Fibroblast of gingiva (primary cell): ENCODE data around the gene STEAP3.
A peak's percentile ranks its signal among the peaks of the same experiment; 100 is the strongest.
"Not testable (repeated sequence)": the region's sequence is repeated elsewhere in the genome, so short reads cannot be mapped to it uniquely, and the experiment has no call there.

Experiments
- DNase-seq: peaks from one replicate; pipeline ENCODE4 v3.0.0-alpha.2; 2011; ENCODE audit warnings: low read depth

Gene STEAP3

GRCh38 chr2:119264781-119265692, 41.4 kb downstream of the STEAP3 start:
- DNase-seq, result peak; percentile 23

- DNase-seq, result no peak
Observed at GRCh38 chr2:119265693-119266066, 42.0 kb downstream of the STEAP3 start.

DNA sequence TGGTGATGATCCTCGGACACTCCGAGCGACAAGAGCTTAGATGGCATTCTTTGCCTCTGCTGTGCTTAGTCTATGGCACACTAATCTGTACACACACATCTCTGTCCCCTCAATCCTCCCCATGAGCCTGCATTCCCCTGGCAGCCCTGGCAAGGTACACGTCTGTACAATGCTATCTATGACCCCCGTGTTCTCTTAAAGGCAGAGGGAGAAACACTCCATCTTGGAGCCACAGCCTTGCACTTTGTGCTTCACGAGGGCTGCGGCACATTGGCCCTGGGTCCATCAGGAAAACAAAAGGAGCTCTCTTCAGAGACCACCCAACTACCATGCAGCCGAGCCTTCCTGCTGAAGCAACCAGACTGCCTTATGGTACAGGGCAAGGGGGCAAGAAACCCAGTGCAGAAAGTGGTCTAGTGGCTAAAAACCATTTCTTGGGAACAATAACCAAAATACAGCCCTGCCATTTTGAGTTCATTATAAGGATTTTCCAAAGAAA, 42.5 kb downstream of the STEAP3 start:
- no peak for DNase-seq

DNA sequence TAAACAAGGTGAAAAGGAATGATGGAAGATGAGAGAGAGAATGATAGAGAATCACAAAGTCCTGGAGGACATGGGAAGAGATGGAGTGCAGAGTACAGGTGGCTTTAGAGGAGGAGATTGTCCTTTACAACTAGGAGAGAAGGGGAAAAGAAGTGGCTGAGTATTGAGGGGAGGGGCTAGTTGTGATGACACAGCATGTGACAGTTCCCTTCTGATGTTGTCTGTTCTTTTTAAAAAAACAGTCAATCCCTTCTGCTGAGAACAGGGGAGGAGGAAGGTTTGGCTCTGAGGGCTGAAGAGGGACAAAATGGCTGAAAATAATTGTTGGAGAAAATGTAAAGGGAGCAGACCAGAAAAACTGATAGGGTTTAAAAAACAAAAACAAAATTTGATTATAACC, 44.0 kb downstream of the STEAP3 start:
- no peak for DNase-seq

GRCh38 chr2:119276864-119277263, 53.2 kb downstream of the STEAP3 start:
- DNase-seq, result no peak

DNA sequence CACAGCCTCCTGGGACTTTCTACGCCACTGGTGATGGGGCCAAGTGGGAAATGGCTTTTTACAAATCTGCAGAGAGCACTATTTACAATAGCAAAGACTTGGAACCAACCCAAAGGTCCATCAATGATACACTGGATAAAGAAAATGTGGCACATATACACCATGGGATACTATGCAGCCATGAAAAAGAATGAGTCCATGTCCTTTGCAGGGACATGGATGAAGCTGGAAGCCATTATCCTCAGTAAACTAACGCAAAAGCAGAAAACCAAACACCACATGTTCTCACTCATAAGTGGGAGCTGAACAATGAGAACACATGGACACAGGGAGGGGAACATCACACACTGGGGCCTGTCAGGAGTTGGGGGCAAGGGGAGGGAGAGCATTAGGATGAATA, 54.8 kb downstream of the STEAP3 start:
- DNase-seq, result not testable (repeated sequence)

DNA sequence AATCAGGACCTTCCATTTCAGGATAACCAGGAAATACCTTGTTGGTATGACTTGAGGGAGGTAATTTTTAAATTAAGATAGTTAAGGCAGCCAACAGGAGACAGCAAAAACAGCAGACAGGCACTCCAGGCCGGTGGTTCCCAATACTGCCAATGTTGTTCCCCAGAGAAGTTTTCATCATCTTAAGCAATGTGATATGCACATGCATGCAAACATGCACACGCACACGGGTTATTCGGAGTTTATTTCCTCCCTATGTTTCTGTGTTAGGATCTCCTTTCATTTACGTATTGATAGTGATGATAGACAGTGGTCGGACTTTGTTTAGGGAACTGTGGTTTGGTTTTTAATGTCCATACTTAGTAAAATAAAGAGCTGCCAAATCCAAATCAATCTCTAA, 55.3 kb downstream of the STEAP3 start:
- no peak for DNase-seq

DNA sequence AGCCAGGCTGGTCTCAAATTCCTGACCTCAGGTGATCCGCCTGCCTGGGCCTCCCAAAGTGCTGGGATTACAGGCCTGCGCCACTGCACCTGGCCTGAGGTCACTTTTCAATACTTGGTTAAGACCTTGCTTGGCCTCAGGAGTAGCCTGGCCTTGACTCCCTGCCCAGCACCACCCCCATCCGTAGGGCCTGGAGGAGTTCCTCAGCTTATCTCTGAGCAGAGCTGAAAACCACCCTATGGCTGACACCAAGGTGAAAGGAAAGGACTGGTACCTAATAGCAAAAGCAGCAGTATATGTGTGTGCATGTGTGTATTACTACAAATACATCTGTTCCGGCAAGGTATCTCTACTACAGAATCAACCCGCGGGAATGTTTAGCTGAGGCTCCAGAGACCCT, 56.0 kb downstream of the STEAP3 start:
- DNase-seq, result no peak

DNA sequence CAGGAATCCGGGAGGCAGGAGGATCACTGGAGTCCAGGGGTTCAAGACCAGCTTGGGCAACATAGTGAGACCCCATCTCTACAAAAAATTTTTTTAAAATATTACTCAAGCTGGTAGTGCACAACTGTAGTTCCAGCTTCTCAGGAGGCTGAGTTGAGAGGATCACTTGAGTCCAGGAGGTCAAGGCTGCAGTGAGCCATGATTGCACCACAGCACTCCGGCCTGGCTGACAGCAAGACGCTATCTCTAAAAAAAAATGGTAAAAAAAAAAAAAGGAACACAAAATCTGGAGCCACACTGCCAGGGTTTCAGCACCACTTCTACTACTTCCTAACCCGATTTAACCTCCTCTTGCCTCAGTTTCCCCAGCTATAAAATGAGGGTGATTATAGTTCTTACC, 57.0 kb downstream of the STEAP3 start:
- no peak for DNase-seq

- no peak for DNase-seq
Observed at GRCh38 chr2:119282146-119282995, 58.7 kb downstream of the STEAP3 start.

- DNase-seq, result peak; percentile 65
Observed at GRCh38 chr2:119282996-119283511, 59.4 kb downstream of the STEAP3 start.

DNA sequence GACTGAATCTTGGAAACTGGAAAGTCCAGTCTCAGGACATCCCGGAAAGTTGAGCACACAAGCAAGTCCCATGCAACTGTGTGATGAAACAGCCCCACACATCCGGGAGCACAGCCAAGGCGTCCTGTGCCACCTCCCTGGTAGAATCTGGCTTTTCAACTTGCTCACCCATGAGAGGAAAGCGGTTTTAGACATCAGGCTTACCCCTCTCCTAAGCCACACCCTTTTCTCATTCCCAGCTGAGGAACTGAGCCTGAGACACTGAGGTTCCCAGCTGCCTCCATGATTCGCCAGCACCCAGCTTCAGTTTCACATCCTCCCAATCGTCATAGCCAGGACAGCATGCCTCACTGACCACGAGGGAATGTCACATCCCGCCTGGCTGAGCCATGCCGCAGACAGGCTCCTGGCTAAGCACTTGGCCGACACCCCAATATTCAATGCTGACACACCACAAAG, 60.3 kb downstream of the STEAP3 start:
- DNase-seq, result peak; percentile 91

DNA sequence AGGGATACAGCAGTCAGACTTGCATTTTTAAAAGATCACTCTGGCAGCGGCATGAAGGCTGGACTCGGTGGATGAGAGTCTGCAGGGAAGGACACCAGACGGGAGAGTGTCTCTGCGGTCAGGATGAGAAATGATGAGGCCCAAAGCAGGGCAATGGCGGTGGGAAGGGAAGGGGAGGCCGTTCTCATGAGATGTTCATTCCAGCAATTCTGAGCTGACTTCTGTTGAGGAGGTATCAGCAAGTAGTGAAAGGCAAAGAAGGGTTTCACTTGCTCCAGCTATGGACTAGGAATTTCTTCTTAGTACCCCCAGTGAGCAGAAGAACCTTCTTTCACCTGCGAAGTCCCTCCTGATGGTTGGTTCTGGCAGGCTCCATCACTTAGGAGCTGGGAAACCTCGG, 63.0 kb downstream of the STEAP3 start:
- no peak for DNase-seq

- DNase-seq, result no peak
Observed at GRCh38 chr2:119288576-119288975, 64.9 kb downstream of the STEAP3 start.

DNA sequence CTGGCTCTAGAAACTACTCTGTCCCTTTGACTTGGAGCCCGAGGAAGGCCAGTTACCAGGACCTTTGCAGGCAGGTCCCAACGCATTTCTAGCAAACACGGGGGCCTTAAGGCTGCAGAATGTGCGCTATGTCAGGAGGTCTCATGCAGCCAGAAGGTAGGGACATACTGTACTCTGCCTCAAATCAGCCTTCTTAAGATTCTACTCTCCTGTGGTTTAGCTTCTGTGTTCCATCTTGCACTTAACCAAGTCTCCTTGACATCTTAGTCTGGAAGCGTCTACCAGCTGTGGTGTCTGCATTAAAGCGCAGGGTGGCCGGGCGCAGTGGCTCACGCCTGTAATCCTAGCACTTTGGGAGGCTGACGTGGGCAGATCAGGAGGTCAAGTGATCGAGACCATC, 65.5 kb downstream of the STEAP3 start:
- no peak for DNase-seq

DNA sequence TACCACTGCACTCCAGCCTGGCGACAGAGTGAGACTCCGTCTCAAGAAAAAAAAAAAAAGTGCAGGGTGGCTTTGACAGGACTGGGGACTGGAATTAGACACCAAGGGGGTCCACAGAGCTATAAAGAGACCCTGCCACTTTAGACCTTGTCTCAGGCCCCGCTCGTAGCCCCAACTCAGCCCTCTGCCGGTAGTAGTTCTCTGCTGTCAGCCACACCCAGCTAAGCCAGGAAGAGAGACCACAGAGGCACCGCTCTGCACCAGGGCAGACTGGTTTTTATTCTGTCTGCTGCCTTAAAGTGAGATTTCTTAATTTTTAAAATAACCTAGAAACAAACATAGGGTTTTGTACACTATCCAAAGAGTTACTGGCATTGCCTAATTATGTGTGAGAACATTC, 66.0 kb downstream of the STEAP3 start:
- DNase-seq, result peak; percentile 9

DNA sequence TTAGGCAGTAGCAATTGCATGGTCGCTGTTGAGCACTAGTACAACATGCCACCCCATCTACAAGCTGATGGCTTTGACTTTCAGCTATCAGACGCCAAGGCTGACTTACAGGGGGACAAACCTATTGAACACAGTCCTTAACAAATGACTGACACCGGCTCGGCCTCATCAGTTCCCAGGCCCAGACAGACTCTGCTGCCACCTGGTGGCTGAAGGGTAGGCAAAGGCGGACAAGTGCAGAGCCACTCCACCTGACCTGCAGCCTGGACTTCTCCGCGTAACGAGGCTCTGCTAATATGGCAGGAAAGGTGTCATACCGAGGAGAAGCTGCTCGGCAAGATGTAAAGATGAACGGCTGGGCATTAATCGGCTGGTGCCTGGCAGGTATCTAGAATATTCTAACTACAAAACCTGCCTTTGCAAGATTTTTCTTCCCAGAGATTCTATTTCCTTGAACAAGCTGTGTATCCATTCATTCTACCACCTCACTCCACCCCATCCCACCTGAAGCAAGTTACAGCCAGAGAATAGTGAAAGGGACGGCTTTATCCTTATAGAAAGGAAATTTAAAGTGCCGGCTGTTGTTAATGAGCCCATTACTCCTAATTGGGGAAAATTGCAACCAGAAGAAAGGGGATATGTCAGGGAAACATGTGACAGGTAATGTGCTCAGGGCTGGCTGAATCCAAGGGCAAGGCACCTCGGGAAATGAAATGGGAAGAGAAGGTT, 67.4 kb downstream of the STEAP3 start:
- DNase-seq, result peak; percentile 32

DNA sequence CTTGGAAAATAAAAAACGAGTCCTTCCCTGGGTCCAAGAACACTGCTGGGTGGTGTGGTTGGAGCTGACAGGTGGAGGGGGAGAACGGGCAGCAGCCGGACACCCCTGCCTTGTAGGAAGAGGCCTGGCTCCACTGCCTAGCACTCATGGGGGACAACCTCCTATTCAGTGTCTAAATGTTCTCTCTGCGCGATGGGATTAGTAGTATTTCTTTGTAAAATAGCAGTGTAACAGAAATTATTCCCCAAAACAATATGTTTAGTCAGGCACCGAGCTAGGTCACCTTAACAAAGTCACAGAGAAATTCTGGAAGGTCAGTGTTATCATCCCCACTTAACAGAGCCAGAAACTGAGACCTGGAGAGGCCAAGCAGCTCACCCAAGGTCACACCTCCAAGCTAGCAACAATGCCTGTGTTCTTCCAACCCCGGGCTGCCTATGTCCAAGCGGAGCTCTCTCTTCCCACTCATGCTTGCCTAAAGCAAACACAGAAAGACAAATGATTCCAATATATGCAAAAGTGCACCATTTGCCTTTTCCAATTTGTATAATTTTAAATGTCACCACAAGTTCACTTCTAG, 68.0 kb downstream of the STEAP3 start:
- DNase-seq, result no peak

GRCh38 chr2:119292226-119292625, 68.6 kb downstream of the STEAP3 start:
- DNase-seq, result no peak

- peak; percentile 14 for DNase-seq
Observed at GRCh38 chr2:119293254-119293653, 69.6 kb downstream of the STEAP3 start.

DNA sequence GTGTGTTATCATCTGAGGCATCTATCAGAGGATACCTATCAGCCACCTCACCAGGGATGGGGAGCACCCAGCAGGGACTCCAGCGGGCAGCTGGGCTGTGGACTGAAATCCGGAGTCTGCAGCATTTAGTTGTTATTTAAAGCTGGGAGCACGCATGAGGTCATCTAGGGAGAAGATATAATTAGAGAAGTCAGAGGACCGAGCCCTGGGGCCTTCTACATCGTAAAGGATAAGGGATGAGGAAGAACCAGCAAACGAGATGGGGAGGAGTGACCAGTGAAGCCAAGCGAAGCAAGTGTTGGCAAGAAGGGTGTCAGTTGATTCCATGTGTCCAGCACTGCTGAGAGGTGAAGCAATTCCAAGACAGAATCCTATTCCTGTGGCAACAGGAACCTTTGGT, 70.3 kb downstream of the STEAP3 start:
- peak; percentile 47 for DNase-seq

- DNase-seq, result no peak
Observed at GRCh38 chr2:119294671-119295070, 71.0 kb downstream of the STEAP3 start.
